Loucy (cell line): ENCODE measurements around the gene PROZ.

Experiments
- H2AFZ ChIP-seq: fragments of 200-600 bp; sonication (generic); 2 replicates; pipeline ENCODE4 v1.6.0; 2016; ENCODE audit warnings: antibody characterized with exemption, mild to moderate bottlenecking, low read length, moderate library complexity
- H3F3A ChIP-seq: fragments of 200-600 bp; 2 replicates; pipeline ENCODE4 v1.6.0; 2016; ENCODE audit warnings: antibody characterized with exemption, low read depth, mild to moderate bottlenecking
- H3K27me3 ChIP-seq: fragments of 200-600 bp; sonication (generic); 2 replicates; pipeline ENCODE4 v1.6.1; 2014; ENCODE audit warnings: low read length, mild to moderate bottlenecking; ENCODE audit not compliant: insufficient read depth, poor library complexity, severe bottlenecking
- H3K36me3 ChIP-seq: fragments of 200-600 bp; sonication (generic); 2 replicates; pipeline ENCODE4 v1.6.1; 2016; ENCODE audit warnings: low read length; ENCODE audit not compliant: insufficient read depth
- H3K4me1 ChIP-seq: fragments of 200-600 bp; sonication (generic); 2 replicates; pipeline ENCODE4 v1.5.1; 2014; ENCODE audit warnings: low read length, mild to moderate bottlenecking; ENCODE audit not compliant: insufficient read depth, poor library complexity, severe bottlenecking
- H3K4me2 ChIP-seq: fragments of 200-600 bp; sonication (generic); 2 replicates; pipeline ENCODE4 v1.6.0; 2014; ENCODE audit warnings: antibody characterized with exemption, low read length, low read depth, mild to moderate bottlenecking; ENCODE audit not compliant: poor library complexity, severe bottlenecking
- H3K4me3 ChIP-seq: fragments of 200-600 bp; sonication (generic); 2 replicates; pipeline ENCODE4 v1.5.1; 2014; ENCODE audit warnings: low read length, mild to moderate bottlenecking, mixed read lengths; ENCODE audit not compliant: poor library complexity, severe bottlenecking
- H3K79me2 ChIP-seq: fragments of 200-600 bp; sonication (generic); 2 replicates; pipeline ENCODE4 v1.6.1; 2014; ENCODE audit warnings: low read length; ENCODE audit not compliant: insufficient read depth
- H3K9ac ChIP-seq: fragments of 200-600 bp; sonication (generic); 2 replicates; pipeline ENCODE4 v1.6.0; 2014; ENCODE audit warnings: mild to moderate bottlenecking, low read depth, low read length, moderate library complexity; ENCODE audit not compliant: poor library complexity, severe bottlenecking
- H3K9me2 ChIP-seq: fragments of 200-600 bp; sonication (generic); replicated peaks from 2 replicates; pipeline ENCODE4 v1.6.1; 2016; ENCODE audit warnings: low read depth, low read length, mixed read lengths
- H3K9me3 ChIP-seq: fragments of 200-600 bp; sonication (generic); 2 replicates; pipeline ENCODE4 v1.6.1; 2014; ENCODE audit warnings: mild to moderate bottlenecking, antibody characterized with exemption, low read length, low read depth; ENCODE audit not compliant: insufficient read depth
- H4K20me1 ChIP-seq: fragments of 200-600 bp; sonication (generic); 2 replicates; pipeline ENCODE4 v1.6.0; 2014; ENCODE audit warnings: antibody characterized with exemption, low read length, mild to moderate bottlenecking; ENCODE audit not compliant: insufficient read depth, poor library complexity, severe bottlenecking
- CTCF ChIP-seq: fragments of 200-600 bp; sonication (generic); conservative IDR thresholded peaks from 2 replicates; pipeline ENCODE4 v1.5.1; 2014; ENCODE audit warnings: mild to moderate bottlenecking, antibody characterized with exemption, low read length
- EZH2phosphoT487 ChIP-seq: fragments of 200-600 bp; IDR thresholded peaks from 2 replicates; pipeline ENCODE4 v1.6.1; 2018; ENCODE audit warnings: antibody characterized with exemption, mild to moderate bottlenecking, moderate library complexity, borderline replicate concordance

Gene PROZ

GRCh38 chr13:113137691-113138298, 20.7 kb upstream of the PROZ start:
- Histone ChIP-seq H3K79me2 (no peaks in the 10 kb centered on the region), H3F3A (no peaks in the 10 kb centered on the region), H3K9me2 (no peaks in the 10 kb centered on the region)

GRCh38 chr13:113138792-113139551, 19.5 kb upstream of the PROZ start:
- H3K4me1 ChIP-seq: no peaks in the 10 kb centered on the region
- H3K4me3 ChIP-seq: no peak overlapping the region
- H2AFZ ChIP-seq: no peak overlapping the region
- no peak for TF ChIP-seq CTCF
- no peak for TF ChIP-seq EZH2phosphoT487
- H3K79me2 ChIP-seq: no peaks in the 10 kb centered on the region
- H3K4me2 ChIP-seq: no peak overlapping the region
- no peaks in the 10 kb centered on the region for H3K27me3 ChIP-seq
- no peaks in the 10 kb centered on the region for H3F3A ChIP-seq
- no peaks in the 10 kb centered on the region for H3K36me3 ChIP-seq
- no peaks in the 10 kb centered on the region for H4K20me1 ChIP-seq
- H3K9me2 ChIP-seq: no peaks in the 10 kb centered on the region
- H3K9ac ChIP-seq: no peak overlapping the region
- no peaks in the 10 kb centered on the region for H3K9me3 ChIP-seq

More at GRCh38 chr13:113137691-113138298, 20.7 kb upstream of the PROZ start:
- Histone ChIP-seq H2AFZ (no peak overlapping the region), H3K4me2 (no peak overlapping the region), H3K9me3 (no peaks in the 10 kb centered on the region), H3K27me3 (no peaks in the 10 kb centered on the region), H3K9ac (no peak overlapping the region), H3K36me3 (no peaks in the 10 kb centered on the region), H3K4me3 (no peak overlapping the region), H4K20me1 (no peaks in the 10 kb centered on the region), H3K4me1 (no peaks in the 10 kb centered on the region)
- TF ChIP-seq CTCF (no peak), EZH2phosphoT487 (no peak)

GRCh38 chr13:113139577-113139976, 18.9 kb upstream of the PROZ start:
- H3K9ac ChIP-seq: no peak overlapping the region

More at GRCh38 chr13:113139577-113139976, 18.9 kb upstream of the PROZ start:
- H3K9me2 ChIP-seq: no peaks in the 10 kb centered on the region
- TF ChIP-seq CTCF (no peak), EZH2phosphoT487 (no peak)
- no peaks in the 10 kb centered on the region for H3K79me2 ChIP-seq
- no peak overlapping the region for H3K4me2 ChIP-seq
- H4K20me1 ChIP-seq: no peaks in the 10 kb centered on the region
- H3K27me3 ChIP-seq: no peaks in the 10 kb centered on the region
- no peaks in the 10 kb centered on the region for H3K4me1 ChIP-seq
- no peaks in the 10 kb centered on the region for H3F3A ChIP-seq
- H2AFZ ChIP-seq: no peak overlapping the region
- no peaks in the 10 kb centered on the region for H3K9me3 ChIP-seq
- H3K4me3 ChIP-seq: no peak overlapping the region
- H3K36me3 ChIP-seq: no peaks in the 10 kb centered on the region
